CD8-positive, alpha-beta memory T cell (primary cell): Measurements from ENCODE around the gene TMA7. TPM values are rescaled to one million over a fixed set of nuclear protein-coding genes. Genes with fewer than 3 reads are reported as not detected.

Experiments used
- CTCF ChIA-PET: fragments of 350-600 bp; sonication (Branson Sonifier 250); formaldehyde crosslinking; loops from one replicate; lab custom pipeline; 2021; ENCODE audit warnings: antibody characterized with exemption; lab: Charles Lee
- POLR2A ChIA-PET: fragments of 350-600 bp; sonication (Branson Sonifier 250); formaldehyde crosslinking; loops from one replicate; lab custom pipeline; 2021; ENCODE audit warnings: antibody characterized with exemption; lab: Charles Lee
- DNase-seq, 5 donors: peaks; one replicate each; pipeline versions ENCODE4 v3.0.0 to v3.0.0-alpha.2; 2020 to 2022; ENCODE audit warnings: mixed read lengths in 1 of 5
- H3K27ac ChIP-seq: one replicate; pipeline ENCODE4 v1.7.0; 2013; ENCODE audit warnings: low read depth, mild to moderate bottlenecking, low read length, moderate library complexity
- H3K27me3 ChIP-seq: 2 replicates; pipeline ENCODE4 v1.7.0; 2013; ENCODE audit warnings: low read length, mild to moderate bottlenecking; ENCODE audit not compliant: insufficient read depth, poor library complexity, severe bottlenecking
- H3K36me3 ChIP-seq: 2 replicates; pipeline ENCODE4 v1.7.0; 2013; ENCODE audit warnings: mild to moderate bottlenecking, low read length, moderate library complexity; ENCODE audit not compliant: insufficient read depth
- H3K4me1 ChIP-seq: 2 replicates; pipeline ENCODE4 v1.7.0; 2013; ENCODE audit warnings: mild to moderate bottlenecking, low read length, moderate library complexity; ENCODE audit not compliant: insufficient read depth
- H3K4me3 ChIP-seq: 2 replicates; pipeline ENCODE4 v1.7.0; 2013; ENCODE audit warnings: mild to moderate bottlenecking, low read length
- H3K9me3 ChIP-seq: 2 replicates; pipeline ENCODE4 v1.7.0; 2013; ENCODE audit warnings: mild to moderate bottlenecking, low read length
- H3K27ac Mint-ChIP-seq, 8 donors: one replicate each; pipeline ENCODE4 v1.8.0; 2020 to 2021; ENCODE audit warnings: mixed read lengths in 8 of 8, mild to moderate bottlenecking in 6 of 8, inconsistent platforms in 3 of 8, moderate library complexity in 3 of 8
- H3K27me3 Mint-ChIP-seq, 2 donors: one replicate each; pipeline ENCODE4 v1.8.0; 2020 to 2021; ENCODE audit warnings: mixed read lengths in 2 of 2, mild to moderate bottlenecking in 1 of 2, moderate library complexity in 1 of 2
- H3K36me3 Mint-ChIP-seq, 3 donors: one replicate each; pipeline ENCODE4 v1.8.0; 2020 to 2021; ENCODE audit warnings: mixed read lengths in 3 of 3, inconsistent platforms in 1 of 3, mild to moderate bottlenecking in 1 of 3
- H3K4me1 Mint-ChIP-seq, 3 donors: one replicate each; pipeline ENCODE4 v1.8.0; 2020 to 2021; ENCODE audit warnings: mixed read lengths in 3 of 3, inconsistent platforms in 1 of 3, mild to moderate bottlenecking in 1 of 3
- H3K4me3 Mint-ChIP-seq, 7 donors: one replicate each; pipeline ENCODE4 v1.8.0; 2020 to 2021; ENCODE audit warnings: mixed read lengths in 7 of 7, mild to moderate bottlenecking in 6 of 7, moderate library complexity in 4 of 7, inconsistent platforms in 2 of 7
- H3K9me3 Mint-ChIP-seq, 5 donors: one replicate each; pipeline ENCODE4 v1.8.0; 2020 to 2022; ENCODE audit warnings: mixed read lengths in 5 of 5, mild to moderate bottlenecking in 3 of 5, moderate library complexity in 2 of 5, inconsistent platforms in 1 of 5
- polyA plus RNA-seq: library from polyadenylated mRNA; unstranded; fragments of 300-500 nt; fragmentation: Illumina TruSeq; gene quantifications from one replicate; pipeline ENCODE4 v1.2.3, GENCODE V29; 2021
- total RNA-seq, 2 experiments: library from RNA; stranded (reverse); gene quantifications; one replicate each; pipeline ENCODE4 v1.2.3, GENCODE V29; 2021

The TMA7 gene
- 100 to 1,000 TPM; 420 to 494 TPM for total RNA-seq
- 826 TPM for polyA plus RNA-seq

- peaks cover 17% of the 10 kb centered on the region for H3K36me3 ChIP-seq
- ChIA-PET CTCF (interaction anchor here (0.7 to 2.4 kb wide), 16 partner anchors 8 to 140 kb away, joined by 3 to 17 read pairs (median 5); partner anchors contain the start of genes PFKFB4, PLXNB1 and SHISA5), POLR2A (interaction anchor here (0.7 to 3.0 kb wide), 15 partner anchors 10 to 199 kb away, joined by 3 to 18 read pairs (median 4); partner anchors contain the start of genes NME6, PFKFB4, PLXNB1 and SHISA5)
- no peaks in the 10 kb centered on the region for H3K9me3 Mint-ChIP-seq
- H3K4me1 Mint-ChIP-seq, result peaks cover 28 to 46% (median 31%) of the 10 kb centered on the region in 3 donors
- peak within 1 kb of the TSS; percentile 62 for H3K4me3 ChIP-seq
- H3K27me3 ChIP-seq, result no peaks in the 10 kb centered on the region
- peak; percentile 96 to 99 (median 97) for DNase-seq
- no peaks in the 10 kb centered on the region for H3K27me3 Mint-ChIP-seq
- peak within 1 kb of the TSS; percentile 84 to 99 (median 93) for H3K4me3 Mint-ChIP-seq
- H3K36me3 Mint-ChIP-seq, result peaks cover 0 to 42% (median 5%) of the 10 kb centered on the region in 3 donors
- H3K9me3 ChIP-seq, result no peaks in the 10 kb centered on the region
- peak within 1 kb of the TSS; percentile 96 for H3K27ac ChIP-seq
- H3K27ac Mint-ChIP-seq, result peak within 1 kb of the TSS in 6 of 8 donors; percentile 96 to 100 (median 100)
- peaks cover 36% of the 10 kb centered on the region for H3K4me1 ChIP-seq
Observed at GRCh38 chr3:48439820-48440589, at the start of gene TMA7, which contains the start of gene CCDC51. Gene TMA7, plus strand, starts transcription at chr3:48440257. Its CDS starts 40 bp downstream, at chr3:48440297. Gene CCDC51, minus strand, starts transcription at chr3:48440119. Its CDS starts 4,991 bp downstream, at chr3:48435128.

- no peaks in the 10 kb centered on the region for H3K9me3 ChIP-seq
- H3K9me3 Mint-ChIP-seq, result no peaks in the 10 kb centered on the region
- H3K4me3 ChIP-seq, result no peak overlapping the region
- ChIA-PET CTCF (no interaction called here), POLR2A (no interaction called here)
- H3K27ac Mint-ChIP-seq, result no peak overlapping the region
- H3K4me1 ChIP-seq, result no peaks in the 10 kb centered on the region
- no peaks in the 10 kb centered on the region for H3K36me3 ChIP-seq
- DNase-seq, result no peak
- H3K27me3 ChIP-seq, result no peaks in the 10 kb centered on the region
- peaks cover 6 to 42% of the 10 kb centered on the region in 2 donors for H3K27me3 Mint-ChIP-seq
- no peak overlapping the region for H3K27ac ChIP-seq
- no peak overlapping the region for H3K4me3 Mint-ChIP-seq
- H3K4me1 Mint-ChIP-seq, result no peaks in the 10 kb centered on the region
- H3K36me3 Mint-ChIP-seq, result no peaks in the 10 kb centered on the region
Observed at GRCh38 chr3:48394391-48394790, 45.7 kb upstream of the TMA7 start.

GRCh38 chr3:48395714-48396113 is 44.3 kb upstream of the TMA7 start:
- Histone ChIP-seq H3K4me3 (no peak overlapping the region), H3K9me3 (no peaks in the 10 kb centered on the region), H3K27me3 (no peaks in the 10 kb centered on the region), H3K36me3 (no peaks in the 10 kb centered on the region), H3K27ac (no peak overlapping the region), H3K4me1 (no peaks in the 10 kb centered on the region)
- no peak for DNase-seq
- H3K27ac Mint-ChIP-seq, result no peak overlapping the region
- no peaks in the 10 kb centered on the region for H3K9me3 Mint-ChIP-seq
- peaks cover 6 to 46% of the 10 kb centered on the region in 2 donors for H3K27me3 Mint-ChIP-seq
- ChIA-PET CTCF (interaction anchor here (1.0 to 2.1 kb wide), 3 partner anchors 8 to 154 kb away, joined by 3 to 10 read pairs (median 4); no protein-coding TSS in a partner anchor), POLR2A (no interaction called here)
- H3K4me3 Mint-ChIP-seq, result no peak overlapping the region
- no peaks in the 10 kb centered on the region for H3K4me1 Mint-ChIP-seq
- no peaks in the 10 kb centered on the region for H3K36me3 Mint-ChIP-seq

- ChIA-PET CTCF (interaction anchor here (1.0 to 8.0 kb wide), 4 partner anchors 14 to 151 kb away, joined by 3 to 176 read pairs (median 72); partner anchors contain the start of gene SHISA5), POLR2A (no interaction called here)
- Mint-ChIP-seq H3K27ac (peak overlapping the region in 1 of 8 donors; percentile 79), H3K36me3 (no peaks in the 10 kb centered on the region), H3K27me3 (peaks cover 6 to 36% of the 10 kb centered on the region in 2 donors), H3K4me3 (no peak overlapping the region), H3K4me1 (no peaks in the 10 kb centered on the region), H3K9me3 (no peaks in the 10 kb centered on the region)
- Histone ChIP-seq H3K4me1 (no peaks in the 10 kb centered on the region), H3K4me3 (no peak overlapping the region), H3K27me3 (no peaks in the 10 kb centered on the region), H3K9me3 (no peaks in the 10 kb centered on the region), H3K36me3 (no peaks in the 10 kb centered on the region), H3K27ac (no peak overlapping the region)
- no peak for DNase-seq
Observed at GRCh38 chr3:48397767-48398681, 42.0 kb upstream of the TMA7 start.

GRCh38 chr3:48398701-48399386 is 41.2 kb upstream of the TMA7 start:
- H3K27me3 ChIP-seq, result no peaks in the 10 kb centered on the region
- Mint-ChIP-seq H3K27ac (no peak overlapping the region), H3K4me1 (no peaks in the 10 kb centered on the region), H3K27me3 (peaks cover 6 to 32% of the 10 kb centered on the region in 2 donors), H3K36me3 (no peaks in the 10 kb centered on the region), H3K4me3 (no peak overlapping the region), H3K9me3 (no peaks in the 10 kb centered on the region)
- H3K4me3 ChIP-seq, result no peak overlapping the region
- no peak for DNase-seq
- CTCF ChIA-PET, result interaction anchor here (1.0 to 8.0 kb wide), 5 partner anchors 13 to 159 kb away, joined by 3 to 176 read pairs (median 71); partner anchors contain the start of genes PFKFB4 and SHISA5
- no peaks in the 10 kb centered on the region for H3K4me1 ChIP-seq
- no peak overlapping the region for H3K27ac ChIP-seq
- no peaks in the 10 kb centered on the region for H3K9me3 ChIP-seq
- POLR2A ChIA-PET, result no interaction called here
- no peaks in the 10 kb centered on the region for H3K36me3 ChIP-seq

- no peaks in the 10 kb centered on the region for H3K4me1 ChIP-seq
- POLR2A ChIA-PET, result no interaction called here
Observed at GRCh38 chr3:48399387-48400172, 40.5 kb upstream of the TMA7 start.

More at GRCh38 chr3:48399387-48400172, 40.5 kb upstream of the TMA7 start:
- no peaks in the 10 kb centered on the region for H3K4me1 Mint-ChIP-seq
- no peak overlapping the region for H3K4me3 ChIP-seq
- no peak for DNase-seq
- H3K27ac ChIP-seq, result no peak overlapping the region
- no peak overlapping the region for H3K27ac Mint-ChIP-seq
- CTCF ChIA-PET, result interaction anchor here (1.5 to 8.0 kb wide), 15 partner anchors 12 to 211 kb away, joined by 3 to 176 read pairs (median 10); partner anchors contain the start of genes ATRIP, PFKFB4, SHISA5 and UQCRC1
- no peaks in the 10 kb centered on the region for H3K36me3 Mint-ChIP-seq
- H3K9me3 ChIP-seq, result no peaks in the 10 kb centered on the region
- no peaks in the 10 kb centered on the region for H3K36me3 ChIP-seq
- H3K27me3 ChIP-seq, result no peaks in the 10 kb centered on the region
- H3K4me3 Mint-ChIP-seq, result no peak overlapping the region
- peaks cover 6 to 27% of the 10 kb centered on the region in 2 donors for H3K27me3 Mint-ChIP-seq
- no peaks in the 10 kb centered on the region for H3K9me3 Mint-ChIP-seq
